Activated naive CD8-positive, alpha-beta T cell (primary cell): ENCODE results near the gene LRP1.

ENCODE experiments used
- H3K27ac Mint-ChIP-seq: one replicate; pipeline ENCODE4 v1.8.0; 2021; ENCODE audit warnings: mixed read lengths
- H3K27me3 Mint-ChIP-seq: one replicate; pipeline ENCODE4 v1.8.0; 2021; ENCODE audit warnings: mixed read lengths
- H3K36me3 Mint-ChIP-seq: one replicate; pipeline ENCODE4 v1.8.0; 2021; ENCODE audit warnings: mixed read lengths
- H3K4me1 Mint-ChIP-seq: one replicate; pipeline ENCODE4 v1.8.0; 2021; ENCODE audit warnings: low read depth, mixed read lengths
- H3K4me3 Mint-ChIP-seq: one replicate; pipeline ENCODE4 v1.8.0; 2021; ENCODE audit warnings: mild to moderate bottlenecking, mixed read lengths
- H3K9me3 Mint-ChIP-seq: one replicate; pipeline ENCODE4 v1.8.0; 2021; ENCODE audit warnings: low read depth, mixed read lengths

LRP1 gene

GRCh38 chr12:57258977-57259970, 131.0 kb downstream of the LRP1 start:
- no peak overlapping the region for H3K4me3 Mint-ChIP-seq
- no peaks in the 10 kb centered on the region for H3K27me3 Mint-ChIP-seq
- peaks cover 4% of the 10 kb centered on the region for H3K4me1 Mint-ChIP-seq
- no peaks in the 10 kb centered on the region for H3K9me3 Mint-ChIP-seq
- no peak overlapping the region for H3K27ac Mint-ChIP-seq
- H3K36me3 Mint-ChIP-seq = peaks cover 18% of the 10 kb centered on the region

- H3K9me3 Mint-ChIP-seq = no peaks in the 10 kb centered on the region
- H3K4me3 Mint-ChIP-seq = no peak overlapping the region
- H3K36me3 Mint-ChIP-seq = peaks cover 18% of the 10 kb centered on the region
- H3K27me3 Mint-ChIP-seq = no peaks in the 10 kb centered on the region
- peaks cover 4% of the 10 kb centered on the region for H3K4me1 Mint-ChIP-seq
- no peak overlapping the region for H3K27ac Mint-ChIP-seq
These were observed 132.1 kb downstream of the LRP1 start for GRCh38 chr12:57260366-57260765.

GRCh38 chr12:57261428-57261865, 133.2 kb downstream of the LRP1 start:
- peaks cover 4% of the 10 kb centered on the region for H3K4me1 Mint-ChIP-seq
- peaks cover 14% of the 10 kb centered on the region for H3K36me3 Mint-ChIP-seq
- H3K27me3 Mint-ChIP-seq = no peaks in the 10 kb centered on the region
- no peaks in the 10 kb centered on the region for H3K9me3 Mint-ChIP-seq
- H3K4me3 Mint-ChIP-seq = no peak overlapping the region
- H3K27ac Mint-ChIP-seq = no peak overlapping the region

GRCh38 chr12:57262126-57262822, 134.0 kb downstream of the LRP1 start:
- H3K4me3 Mint-ChIP-seq = no peak overlapping the region
- H3K27me3 Mint-ChIP-seq = no peaks in the 10 kb centered on the region
- peaks cover 17% of the 10 kb centered on the region for H3K36me3 Mint-ChIP-seq
- H3K9me3 Mint-ChIP-seq = no peaks in the 10 kb centered on the region
- no peak overlapping the region for H3K27ac Mint-ChIP-seq
- peaks cover 4% of the 10 kb centered on the region for H3K4me1 Mint-ChIP-seq
